ENCODE measurements around the gene RFX5. TPM values are rescaled to one million over a fixed set of nuclear protein-coding genes. Genes with fewer than 3 reads are reported as not detected.

The RFX5 gene
- total RNA-seq, 1 experiment from 2014 or later, result 72.7 TPM

- Histone ChIP-seq H3K9ac (ENCODE audit: extremely low read depth, insufficient read length, low read length) (peak overlapping the region; percentile 81), H4K5ac (ENCODE audit: insufficient read length, low read depth, low read length) (peak overlapping the region; percentile 48), H3K23ac (ENCODE audit: insufficient read length, low read depth, low read length) (no peak overlapping the region), H3K9me3 (ENCODE audit: control insufficient read depth, low read depth, low read length) (no peaks in the 10 kb centered on the region), H4K20me1 (ENCODE audit: control insufficient read depth, insufficient read depth, insufficient read length) (no peaks in the 10 kb centered on the region), H3K79me2 (ENCODE audit: insufficient read depth, low read length) (no peaks in the 10 kb centered on the region), H3K56ac (ENCODE audit: insufficient read length, low read depth, low read length) (no peak overlapping the region), H3K4ac (ENCODE audit: low read depth, low read length) (no peak overlapping the region), H3K18ac (ENCODE audit: insufficient read length, low read depth, low read length) (peak overlapping the region; percentile 69), H4K91ac (ENCODE audit: insufficient read length, low read depth, low read length) (no peak overlapping the region), H2BK120ac (ENCODE audit: low read depth, low read length, poor library complexity, severe bottlenecking) (no peak overlapping the region), H2BK12ac (ENCODE audit: insufficient read length, low read depth, low read length) (no peak overlapping the region), H2BK5ac (ENCODE audit: insufficient read length, low read length) (no peak overlapping the region), H2AK5ac (ENCODE audit: insufficient read length, low read length) (no peak overlapping the region), H3K27me3 (ENCODE audit: insufficient read depth, low read length) (no peaks in the 10 kb centered on the region), H3K27ac (ENCODE audit: insufficient read length, low read depth, low read length) (peak overlapping the region; percentile 4), H3K4me2 (ENCODE audit: insufficient read depth, insufficient read length, low read length) (peak overlapping the region; percentile 67), H3K79me1 (ENCODE audit: insufficient read depth, low read depth, low read length, poor library complexity, severe bottlenecking) (no peaks in the 10 kb centered on the region), H3T11ph (ENCODE audit: low read length) (no peak overlapping the region), H2BK20ac (ENCODE audit: low read depth, low read length, poor library complexity, severe bottlenecking) (no peak overlapping the region), H3K14ac (ENCODE audit: insufficient read depth, low read length) (peak overlapping the region; percentile 62), H3K4me1 (ENCODE audit: insufficient read depth, low read length) (no peaks in the 10 kb centered on the region; the same call in 1 of the 2 replicates), H4K8ac (replicated peaks; ENCODE audit: insufficient read length, low read depth, low read length) (no peak overlapping the region), H2BK15ac (ENCODE audit: low read depth, low read length) (no peak overlapping the region), H2AFZ (ENCODE audit: low read length) (no peak overlapping the region), H3K23me2 (ENCODE audit: insufficient read length, low read depth, low read length, poor library complexity, severe bottlenecking) (peaks cover 13% of the 10 kb centered on the region)
- DNase-seq, result peak; percentile 59
- Mint-ChIP-seq H3K36me3 (ENCODE audit: insufficient read depth in 1 of 3, low read depth in 3 of 3) (peaks cover 8 to 22% (median 14%) of the 10 kb centered on the region in 3 experiments; a peak in 5 of 7 replicates), H3K27ac (peak overlapping the region; percentile 99 to 100 (median 99)), H3K9me3 (no peaks in the 10 kb centered on the region), H3K4me3 (peak overlapping the region; percentile 88 to 89), H3K27me3 (ENCODE audit: low read depth) (peaks cover 3% of the 10 kb centered on the region; the same call in 1 of the 2 replicates), H3K4me1 (peaks cover 15% of the 10 kb centered on the region in 2 experiments)
- TF ChIP-seq, protein P1, sequence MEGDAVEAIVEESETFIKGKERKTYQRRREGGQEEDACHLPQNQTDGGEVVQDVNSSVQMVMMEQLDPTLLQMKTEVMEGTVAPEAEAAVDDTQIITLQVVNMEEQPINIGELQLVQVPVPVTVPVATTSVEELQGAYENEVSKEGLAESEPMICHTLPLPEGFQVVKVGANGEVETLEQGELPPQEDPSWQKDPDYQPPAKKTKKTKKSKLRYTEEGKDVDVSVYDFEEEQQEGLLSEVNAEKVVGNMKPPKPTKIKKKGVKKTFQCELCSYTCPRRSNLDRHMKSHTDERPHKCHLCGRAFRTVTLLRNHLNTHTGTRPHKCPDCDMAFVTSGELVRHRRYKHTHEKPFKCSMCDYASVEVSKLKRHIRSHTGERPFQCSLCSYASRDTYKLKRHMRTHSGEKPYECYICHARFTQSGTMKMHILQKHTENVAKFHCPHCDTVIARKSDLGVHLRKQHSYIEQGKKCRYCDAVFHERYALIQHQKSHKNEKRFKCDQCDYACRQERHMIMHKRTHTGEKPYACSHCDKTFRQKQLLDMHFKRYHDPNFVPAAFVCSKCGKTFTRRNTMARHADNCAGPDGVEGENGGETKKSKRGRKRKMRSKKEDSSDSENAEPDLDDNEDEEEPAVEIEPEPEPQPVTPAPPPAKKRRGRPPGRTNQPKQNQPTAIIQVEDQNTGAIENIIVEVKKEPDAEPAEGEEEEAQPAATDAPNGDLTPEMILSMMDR (conservative IDR thresholded peaks at IDR 0.05), result no peak
- no CpG with 5 or more reads among the region's 34 CpGs for WGBS (ENCODE audit: extremely low coverage, insufficient read length, low lambda C conversion rate)
These were observed 19.0 kb downstream of the RFX5 start for GRCh38 chr1:151327903-151328674.

Data from H9 (cell line).